HCT116 (cell line): Measurements from ENCODE around the gene TSG101. TPM values are rescaled to one million over a fixed set of nuclear protein-coding genes. Genes with fewer than 3 reads are reported as not detected.

Source experiments
- ATAC-seq: fragments of 200-7000 bp; cut with Tn5 transposase; 2 replicates; pipeline ENCODE4 v1.9.1; 2020; ENCODE audit warnings: mild to moderate bottlenecking, moderate library complexity
- BruUV-seq: library from RNA; stranded (reverse); fragments of 400-500 nt; replicated peaks from 2 replicates; lab custom pipeline; 2021; lab: Mats Ljungman, UMichigan
- CTCF ChIA-PET: fragments of 300-600 bp; sonication (Branson Sonifier 250); formaldehyde crosslinking; loops from one replicate; lab custom pipeline; 2021; ENCODE audit warnings: antibody characterized with exemption; lab: Charles Lee
- POLR2A ChIA-PET: fragments of 300-600, 350-600 bp; sonication (Branson Sonifier 250); formaldehyde crosslinking; loops from one replicate; lab custom pipeline; 2021; ENCODE audit warnings: antibody characterized with exemption; lab: Charles Lee
- RAD21 ChIA-PET, 2 experiments: fragments of 300-600 bp; sonication (Branson Sonifier 250); formaldehyde crosslinking; loops; one replicate each; lab custom pipeline; 2023; ENCODE audit warnings: low total read pairs in 2 of 2; ENCODE audit not compliant: uncharacterized antibody in 2 of 2, unreplicated experiment in 2 of 2, low non-redundant PET in 1 of 2; lab: Charles Lee
- DNase-seq: peaks from one replicate; pipeline ENCODE4 v3.0.0-alpha.2; 2010; ENCODE audit warnings: low read depth, low spot score
- H2AFZ ChIP-seq: fragments of 200-600 bp; shearing (Covaris generic), sonication (generic); 2 replicates; pipeline ENCODE4 v1.6.1; 2017; ENCODE audit warnings: low read depth, mixed run types, mixed read lengths, antibody characterized with exemption, low read length; ENCODE audit not compliant: poor library complexity, severe bottlenecking
- H3K27ac ChIP-seq: 2 replicates; pipeline ENCODE4 v1.5.1; 2012; ENCODE audit warnings: low read depth, low read length
- H3K27me3 ChIP-seq: fragments of 200-600 bp; sonication (generic); 2 replicates; pipeline ENCODE4 v1.6.1; 2016; ENCODE audit warnings: mixed run types, low read length, mixed read lengths; ENCODE audit not compliant: insufficient read depth
- H3K36me3 ChIP-seq, 2 experiments: fragments of 200-500 bp in 1 of 2; fragments of 200-600 bp in 1 of 2; sonication (Bioruptor generic) in 1 of 2; sonication (generic) in 1 of 2; 2 replicates each; pipeline versions ENCODE4 v1.5.1 to v1.6.1; 2014 to 2016; ENCODE audit warnings: low read length in 2 of 2, inconsistent platforms in 1 of 2, mixed read lengths in 1 of 2, mixed run types in 1 of 2; ENCODE audit not compliant: insufficient read depth in 2 of 2, control insufficient read depth in 1 of 2
- H3K4me1 ChIP-seq, 2 experiments: fragments of 200-600 bp in 1 of 2; sonication (generic) in 1 of 2; 2 replicates each; pipeline versions ENCODE4 v1.5.1 to v1.6.1; 2012 to 2017; ENCODE audit warnings: low read length in 2 of 2, inconsistent platforms in 1 of 2, mild to moderate bottlenecking in 1 of 2, mixed read lengths in 1 of 2, mixed run types in 1 of 2, moderate library complexity in 1 of 2; ENCODE audit not compliant: insufficient read depth in 2 of 2, control insufficient read depth in 1 of 2
- H3K4me2 ChIP-seq: fragments of 200-600 bp; sonication (generic); 2 replicates; pipeline ENCODE4 v1.6.1; 2017; ENCODE audit warnings: mixed run types, low read length, mixed read lengths
- H3K4me3 ChIP-seq, 2 experiments: fragments of 200-600 bp in 1 of 2; sonication (generic) in 1 of 2; replicated peaks in 1 of 2; 2 replicates each; pipeline ENCODE4 v1.5.1; 2011 to 2016; ENCODE audit warnings: low read length in 2 of 2, control low read depth in 1 of 2, low read depth in 1 of 2, mild to moderate bottlenecking in 1 of 2, mixed read lengths in 1 of 2, mixed run types in 1 of 2
- H3K79me2 ChIP-seq: fragments of 200-600 bp; sonication (generic); 2 replicates; pipeline ENCODE4 v1.6.1; 2017; ENCODE audit warnings: mild to moderate bottlenecking, mixed run types, low read length, moderate library complexity, mixed read lengths; ENCODE audit not compliant: insufficient read depth
- H3K9ac ChIP-seq: fragments of 200-600 bp; sonication (generic); 2 replicates; pipeline ENCODE4 v1.6.1; 2016; ENCODE audit warnings: low read length, mixed read lengths
- H3K9me2 ChIP-seq: fragments of 200-600 bp; sonication (generic), shearing (Covaris generic); 2 replicates; pipeline ENCODE4 v1.6.1; 2017; ENCODE audit warnings: mixed run types, mild to moderate bottlenecking, moderate library complexity; ENCODE audit not compliant: insufficient read depth
- H3K9me3 ChIP-seq, 2 experiments: fragments of 200-500 bp in 1 of 2; fragments of 200-600 bp in 1 of 2; sonication (Bioruptor generic) in 1 of 2; sonication (generic) in 1 of 2; 2 replicates each; pipeline ENCODE4 v1.6.1; 2014 to 2017; ENCODE audit warnings: low read length in 2 of 2, mixed read lengths in 2 of 2, inconsistent platforms in 1 of 2, low read depth in 1 of 2, mild to moderate bottlenecking in 1 of 2, mixed run types in 1 of 2, moderate library complexity in 1 of 2; ENCODE audit not compliant: control insufficient read depth in 1 of 2, insufficient read depth in 1 of 2
- H4K20me1 ChIP-seq: fragments of 200-600 bp; sonication (generic), shearing (Covaris generic); 2 replicates; pipeline ENCODE4 v1.6.1; 2017; ENCODE audit warnings: mixed run types, mild to moderate bottlenecking, moderate library complexity; ENCODE audit not compliant: insufficient read depth
- CEBPB ChIP-seq: IDR thresholded peaks from 2 replicates; pipeline ENCODE4 v1.6.1; 2012; ENCODE audit warnings: low read depth
- CTCF ChIP-seq, 3 experiments: fragments of 200-600 bp in 1 of 3; sonication (generic) in 1 of 3; IDR thresholded peaks in 2 of 3; conservative IDR thresholded peaks in 1 of 3; 2 replicates each; pipeline ENCODE4 v1.5.1; 2012 to 2017; ENCODE audit warnings: low read depth in 2 of 3, low read length in 2 of 3, antibody characterized with exemption in 1 of 3, borderline replicate concordance in 1 of 3, control low read depth in 1 of 3, mild to moderate bottlenecking in 1 of 3, mixed read lengths in 1 of 3, mixed run types in 1 of 3, moderate library complexity in 1 of 3; ENCODE audit not compliant: insufficient read depth in 1 of 3
- EGR1 ChIP-seq: IDR thresholded peaks from 2 replicates; pipeline ENCODE4 v1.6.1; 2012; ENCODE audit warnings: low read depth
- ELF1 ChIP-seq: IDR thresholded peaks from 2 replicates; pipeline ENCODE4 v1.6.1; 2012; ENCODE audit warnings: low read depth, borderline replicate concordance
- EZH2 ChIP-seq: fragments of 200-600 bp; sonication (generic); IDR thresholded peaks from 2 replicates; pipeline ENCODE4 v1.6.1; 2017; ENCODE audit warnings: antibody characterized with exemption, mixed run types
- EZH2phosphoT487 ChIP-seq: fragments of 200-600 bp; IDR thresholded peaks from 2 replicates; pipeline ENCODE4 v1.6.1; 2018; ENCODE audit warnings: antibody characterized with exemption, borderline replicate concordance
- FOSL1 ChIP-seq: IDR thresholded peaks from 2 replicates; pipeline ENCODE4 v1.6.1; 2012; ENCODE audit warnings: low read depth
- JUND ChIP-seq: IDR thresholded peaks from 2 replicates; pipeline ENCODE4 v1.6.1; 2012
- MAX ChIP-seq: IDR thresholded peaks from 2 replicates; pipeline ENCODE4 v1.6.1; 2012
- POLR2A ChIP-seq: IDR thresholded peaks from 2 replicates; pipeline ENCODE4 v1.7.0; 2011; ENCODE audit warnings: borderline replicate concordance; ENCODE audit not compliant: insufficient read depth, insufficient read length; ENCODE audit errors: extremely low read depth
- POLR2AphosphoS5 ChIP-seq: IDR thresholded peaks from 2 replicates; pipeline ENCODE4 v1.6.1; 2011; ENCODE audit warnings: mild to moderate bottlenecking, low read depth, low read length, moderate library complexity
- RAD21 ChIP-seq: IDR thresholded peaks from 2 replicates; pipeline ENCODE4 v1.6.1; 2012; ENCODE audit warnings: low read depth, mild to moderate bottlenecking
- REST ChIP-seq: IDR thresholded peaks from 2 replicates; pipeline ENCODE4 v1.6.1; 2012; ENCODE audit warnings: low read depth
- SP1 ChIP-seq: IDR thresholded peaks from 2 replicates; pipeline ENCODE4 v1.6.1; 2012; ENCODE audit warnings: low read depth
- SRF ChIP-seq: IDR thresholded peaks from 2 replicates; pipeline ENCODE4 v1.6.1; 2012; ENCODE audit warnings: low read depth
- intact Hi-C: fragments of 100-400 bp; cut with micrococcal nuclease; formaldehyde crosslinking; loops from 2 replicates; pipeline ENCODE4 v1.10.0; 2022
- total RNA-seq: library from RNA; stranded (reverse); gene quantifications from one replicate; pipeline ENCODE4 v1.2.1, GENCODE V29; 2021; ENCODE audit not compliant: unreplicated experiment

The TSG101 gene
- total RNA-seq, 1 experiment from 2014 or later = 61.9 TPM

GRCh38 chr11:18495271-18495670, 31.5 kb downstream of the TSG101 start (continued):
- no peak for TF ChIP-seq CTCF (IDR thresholded peaks at IDR 0.05 in 2 of 3, conservative IDR thresholded peaks at IDR 0.05 in 1 of 3; ENCODE audit: borderline replicate concordance in 1 of 3, insufficient read depth in 1 of 3, low read depth in 2 of 3, low read length in 2 of 3)
- no peak for TF ChIP-seq POLR2AphosphoS5
- TF ChIP-seq EZH2phosphoT487 = no peak
- TF ChIP-seq SRF = no peak
- no peak for TF ChIP-seq ELF1

- H3K4me1 ChIP-seq = peaks cover 0 to 6% of the 10 kb centered on the region in 2 experiments; a peak in 1 of 4 replicates
- H3K79me2 ChIP-seq = no peaks in the 10 kb centered on the region
- H3K9ac ChIP-seq = no peak overlapping the region
- H3K9me3 ChIP-seq = no peaks in the 10 kb centered on the region
- H3K27ac ChIP-seq = no peak overlapping the region
- BruUV-seq = no TSS peak
- ChIA-PET POLR2A (no interaction called here), CTCF (no interaction called here), RAD21 (no interaction called here)
- H3K36me3 ChIP-seq = 0 out of 4 replicates have a peak, but pooled peaks cover 0 to 2% of the 10 kb centered on the region in 2 experiments
- ATAC-seq (no peak), DNase-seq (no peak)
- TF ChIP-seq CEBPB (no peak), CTCF (IDR thresholded peaks at IDR 0.05 in 2 of 3, conservative IDR thresholded peaks at IDR 0.05 in 1 of 3; ENCODE audit: borderline replicate concordance in 1 of 3, insufficient read depth in 1 of 3, low read depth in 2 of 3, low read length in 2 of 3) (no peak), EGR1 (no peak), JUND (no peak), EZH2 (no peak), POLR2A (no peak), FOSL1 (no peak), RAD21 (no peak), ELF1 (no peak), REST (no peak), SP1 (no peak), MAX (no peak)
- H3K4me2 ChIP-seq = no peak overlapping the region
- H2AFZ ChIP-seq = no peak overlapping the region
- no peaks in the 10 kb centered on the region for H3K9me2 ChIP-seq
- no peaks in the 10 kb centered on the region for H3K27me3 ChIP-seq
- H4K20me1 ChIP-seq = no peaks in the 10 kb centered on the region
- no peak overlapping the region for H3K4me3 ChIP-seq
- intact Hi-C loops = no loop called here
These were observed 33.4 kb downstream of the TSG101 start for GRCh38 chr11:18493310-18493709.
